Gastrocnemius medialis (tissue), 4 donors: ENCODE data around the gene PHF20.

Experiments
- POLR2A ChIP-seq, 2 donors: fragments of 450-650 bp; IDR thresholded peaks; one replicate each; pipeline ENCODE4 v1.6.1; 2017; ENCODE audit warnings: antibody characterized with exemption in 2 of 2, mild to moderate bottlenecking in 2 of 2, moderate library complexity in 2 of 2
- TF ChIP-seq, protein P1 (sequence below), 5 experiments: fragments of 450-650 bp in 3 of 5; fragments of 200-600 bp in 2 of 5; sonication (generic) in 2 of 5; IDR thresholded peaks in 4 of 5; conservative IDR thresholded peaks in 1 of 5; 1 replicate in 4 of 5; 2 replicates in 1 of 5; pipeline ENCODE4 v1.5.1; 2016 to 2019; ENCODE audit warnings: antibody characterized with exemption in 5 of 5, mild to moderate bottlenecking in 3 of 5, moderate library complexity in 3 of 5

DNA sequence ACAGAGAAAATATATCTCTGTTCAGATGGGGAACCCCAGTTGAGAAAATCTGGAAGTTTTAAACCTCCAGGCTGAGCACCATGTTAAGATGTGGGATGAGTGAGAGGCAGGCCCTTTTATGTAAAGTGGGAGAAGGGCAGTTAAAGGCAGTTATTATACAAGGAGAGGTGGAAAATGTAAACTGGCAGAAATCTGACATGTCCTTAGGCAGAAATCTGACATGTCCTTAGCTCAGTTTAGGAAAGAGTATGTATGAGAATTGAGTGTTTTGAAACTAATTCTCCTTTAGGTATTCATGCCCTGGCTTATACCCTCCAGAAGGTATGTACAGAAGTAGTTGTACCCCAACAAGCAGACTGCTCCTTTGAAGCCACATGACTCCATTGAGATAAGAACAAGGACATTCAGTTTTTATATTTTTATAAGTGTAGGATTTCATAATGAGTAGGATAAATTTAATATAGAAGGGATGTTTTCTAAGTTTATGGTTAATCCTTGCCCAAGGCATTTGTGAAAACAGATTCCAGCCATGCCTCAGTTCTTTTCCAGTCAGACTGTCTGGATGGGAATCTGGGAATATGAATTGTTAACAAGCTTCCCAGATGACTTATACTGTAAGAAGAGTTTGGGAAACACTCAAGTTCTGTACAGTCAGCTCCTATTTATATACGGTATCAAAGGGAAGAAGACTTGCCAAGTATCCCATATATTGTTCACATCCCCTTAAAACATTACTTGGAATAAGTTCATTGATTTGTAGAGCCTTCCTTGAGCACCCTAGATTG is 94.8 kb downstream of the PHF20 start:
- TF ChIP-seq, protein P1, sequence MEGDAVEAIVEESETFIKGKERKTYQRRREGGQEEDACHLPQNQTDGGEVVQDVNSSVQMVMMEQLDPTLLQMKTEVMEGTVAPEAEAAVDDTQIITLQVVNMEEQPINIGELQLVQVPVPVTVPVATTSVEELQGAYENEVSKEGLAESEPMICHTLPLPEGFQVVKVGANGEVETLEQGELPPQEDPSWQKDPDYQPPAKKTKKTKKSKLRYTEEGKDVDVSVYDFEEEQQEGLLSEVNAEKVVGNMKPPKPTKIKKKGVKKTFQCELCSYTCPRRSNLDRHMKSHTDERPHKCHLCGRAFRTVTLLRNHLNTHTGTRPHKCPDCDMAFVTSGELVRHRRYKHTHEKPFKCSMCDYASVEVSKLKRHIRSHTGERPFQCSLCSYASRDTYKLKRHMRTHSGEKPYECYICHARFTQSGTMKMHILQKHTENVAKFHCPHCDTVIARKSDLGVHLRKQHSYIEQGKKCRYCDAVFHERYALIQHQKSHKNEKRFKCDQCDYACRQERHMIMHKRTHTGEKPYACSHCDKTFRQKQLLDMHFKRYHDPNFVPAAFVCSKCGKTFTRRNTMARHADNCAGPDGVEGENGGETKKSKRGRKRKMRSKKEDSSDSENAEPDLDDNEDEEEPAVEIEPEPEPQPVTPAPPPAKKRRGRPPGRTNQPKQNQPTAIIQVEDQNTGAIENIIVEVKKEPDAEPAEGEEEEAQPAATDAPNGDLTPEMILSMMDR (IDR thresholded peaks at IDR 0.05 in 4 of 5, conservative IDR thresholded peaks at IDR 0.05 in 1 of 5), result no peak
- TF ChIP-seq POLR2A (IDR thresholded peaks at IDR 0.05), result no peak
